Skin epidermis (tissue), 12 donors: ENCODE measurements around the gene DNAJC5.
"Not testable (repeated sequence)": the region's sequence is repeated elsewhere in the genome, so short reads cannot be mapped to it uniquely, and the experiment has no call there.

ENCODE experiments used
- H3K27ac ChIP-seq, 21 experiments: fragments of 200-600 bp; sonication (generic) in 11 of 21; one replicate each; pipeline ENCODE4 v1.5.0; 2020; ENCODE audit warnings: mild to moderate bottlenecking in 3 of 21, inconsistent platforms in 2 of 21, moderate library complexity in 2 of 21
- H3K4me3 ChIP-seq, 7 experiments: fragments of 200-600 bp; sonication (generic) in 2 of 7; one replicate each; pipeline ENCODE4 v1.5.0; 2020; ENCODE audit warnings: inconsistent platforms in 2 of 7, mild to moderate bottlenecking in 2 of 7, moderate library complexity in 1 of 7

The DNAJC5 gene

DNA sequence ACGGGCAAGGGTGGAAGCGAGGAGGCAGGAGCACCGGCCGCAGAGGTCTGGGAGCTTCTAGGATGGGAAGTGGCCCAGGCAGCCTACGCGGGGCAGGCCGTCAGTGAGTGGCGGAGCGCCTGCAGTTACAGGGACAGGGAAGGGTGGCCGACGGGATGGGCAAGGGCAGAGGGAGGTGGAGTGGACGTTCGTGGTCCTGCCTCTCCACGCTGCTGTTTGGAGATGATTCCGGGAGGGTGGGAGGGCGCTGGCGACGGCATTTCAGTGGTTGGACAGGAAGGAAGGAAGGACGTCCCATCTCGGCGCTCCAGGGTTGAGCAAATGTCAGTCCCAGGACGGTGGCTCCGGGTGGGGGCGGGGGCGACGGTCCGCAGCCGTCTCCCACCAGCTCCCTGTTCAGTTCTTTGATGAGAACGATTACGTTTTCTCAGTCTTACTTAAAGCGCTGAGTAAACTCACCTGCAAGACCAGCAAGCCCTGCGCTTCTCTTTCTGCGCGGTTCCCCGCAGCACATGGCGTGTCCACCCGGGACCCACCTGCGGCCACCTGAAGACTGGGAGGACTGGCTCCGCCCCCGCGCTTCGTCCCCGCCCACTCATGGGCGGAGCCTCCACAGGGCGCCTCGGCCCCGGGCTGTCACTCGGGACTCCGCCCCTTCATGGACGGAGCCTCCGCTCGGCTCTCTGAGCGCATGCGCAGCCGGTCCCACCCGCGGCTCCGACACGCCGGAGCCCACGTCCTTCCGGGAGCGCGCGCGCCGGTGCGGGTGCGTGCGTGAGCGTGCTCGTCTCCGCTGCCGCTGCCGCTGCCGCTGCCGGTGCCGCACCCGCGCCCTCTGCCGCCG is at the start of gene DNAJC5:
TSS of gene DNAJC5 (plus strand) at position 769 of the 844 bp plus-strand sequence. CDS start 33,220 bp downstream, outside the sequence.
- peak within 1 kb of the TSS; percentile 71 to 95 (median 90) for H3K27ac ChIP-seq

GRCh38 chr20:63846128-63846771 is 48.7 kb upstream of the DNAJC5 start:
- H3K27ac ChIP-seq, result peak overlapping the region in 6 of 21 experiments; percentile 3 to 45 (median 20)
- no peak overlapping the region for H3K4me3 ChIP-seq

More for the DNA sequence above, at the start of gene DNAJC5:
- peak within 1 kb of the TSS; percentile 38 to 79 (median 70) for H3K4me3 ChIP-seq

GRCh38 chr20:63846888-63847236 is 48.1 kb upstream of the DNAJC5 start:
- Histone ChIP-seq H3K4me3 (no peak overlapping the region), H3K27ac (peak overlapping the region in 6 of 21 experiments; percentile 3 to 57 (median 33))

GRCh38 chr20:63847237-63848002 is 47.5 kb upstream of the DNAJC5 start:
- Histone ChIP-seq H3K4me3 (no peak overlapping the region), H3K27ac (peak overlapping the region in 15 of 21 experiments; percentile 3 to 77 (median 44))

- H3K27ac ChIP-seq, result peak overlapping the region in 16 of 21 experiments; percentile 3 to 77 (median 45)
- no peak overlapping the region for H3K4me3 ChIP-seq
Observed at GRCh38 chr20:63848003-63848911, 46.7 kb upstream of the DNAJC5 start.

- Histone ChIP-seq H3K27ac (peak overlapping the region in 2 of 21 experiments; percentile 16 to 29), H3K4me3 (no peak overlapping the region)
Observed at GRCh38 chr20:63850689-63851547, 44.0 kb upstream of the DNAJC5 start.

DNA sequence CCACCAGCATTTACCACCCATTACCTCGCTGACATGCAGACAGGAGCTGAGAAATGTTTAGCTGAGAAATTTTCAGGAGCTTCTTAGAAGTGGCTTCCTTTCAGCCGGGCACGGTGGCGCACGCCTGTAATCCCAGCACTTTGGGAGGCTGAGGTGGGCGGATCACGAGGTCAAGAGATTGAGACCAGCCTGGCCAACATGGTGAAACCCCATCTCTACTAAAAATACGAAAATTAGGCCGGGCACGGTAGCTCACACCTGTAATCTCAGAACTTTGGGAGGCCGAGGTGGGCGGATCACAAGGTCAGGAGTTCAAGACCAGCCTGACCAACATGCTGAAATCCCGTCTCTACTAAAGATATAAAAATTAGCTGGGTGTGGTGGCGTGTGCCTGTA is 43.4 kb upstream of the DNAJC5 start:
- peak overlapping the region in 2 of 21 experiments; percentile 16 to 29 for H3K27ac ChIP-seq
- not testable (repeated sequence) for H3K4me3 ChIP-seq

DNA sequence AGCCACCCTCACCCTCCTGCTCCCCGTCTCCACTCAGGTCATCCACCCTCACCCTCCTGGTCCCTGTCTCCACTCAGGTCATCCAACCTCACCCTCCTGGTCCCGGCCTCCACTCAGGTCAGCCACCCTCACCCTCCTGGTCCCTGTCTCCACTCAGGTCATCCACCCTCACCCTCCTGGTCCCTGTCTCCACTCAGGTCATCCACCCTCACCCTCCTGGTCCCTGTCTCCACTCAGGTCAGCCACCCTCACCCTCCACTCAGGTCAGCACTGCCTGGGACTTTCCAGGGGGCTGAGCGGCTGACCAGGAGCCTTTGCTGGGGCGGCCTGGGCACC is 41.2 kb upstream of the DNAJC5 start:
- not testable (repeated sequence) for H3K4me3 ChIP-seq
- H3K27ac ChIP-seq, result peak overlapping the region in 20 of 21 experiments; percentile 34 to 89 (median 76)

GRCh38 chr20:63854069-63854765 is 40.7 kb upstream of the DNAJC5 start:
- Histone ChIP-seq H3K4me3 (peak overlapping the region in 2 of 7 experiments; percentile 4 to 8), H3K27ac (peak overlapping the region in 20 of 21 experiments; percentile 34 to 89 (median 76))

DNA sequence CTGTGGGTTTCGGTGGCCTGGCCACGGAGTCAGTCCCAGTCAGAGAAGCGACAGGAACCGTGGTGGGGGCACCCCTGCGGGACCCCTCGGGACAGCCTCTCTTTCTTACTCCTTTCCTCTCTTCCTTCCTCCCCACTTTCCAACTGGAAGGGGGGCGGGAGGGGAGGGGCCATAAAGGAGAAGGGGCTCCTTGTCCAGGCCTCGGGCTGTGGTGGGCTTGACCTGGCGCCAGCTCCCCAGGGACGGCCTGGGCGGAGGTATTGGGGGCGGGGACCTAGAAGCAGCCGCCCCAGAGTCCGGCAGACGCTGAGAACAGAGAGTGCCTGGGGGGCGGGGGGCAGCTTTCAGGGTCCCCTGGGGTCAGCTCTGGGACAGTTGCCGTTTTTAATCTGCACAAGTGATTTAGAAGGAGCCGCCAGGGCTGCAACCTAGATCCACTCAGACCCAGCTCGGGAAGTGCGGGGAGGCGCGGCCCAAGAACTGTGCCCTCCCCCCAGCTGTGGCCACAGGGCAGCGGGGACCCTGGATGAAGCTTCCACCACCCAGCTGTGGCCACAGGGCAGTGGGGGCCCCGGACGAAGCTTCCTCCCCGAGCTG is 40.1 kb upstream of the DNAJC5 start:
- Histone ChIP-seq H3K27ac (peak overlapping the region in 20 of 21 experiments; percentile 34 to 89 (median 76)), H3K4me3 (peak overlapping the region in 2 of 7 experiments; percentile 4 to 8)

- Histone ChIP-seq H3K27ac (peak overlapping the region in 16 of 21 experiments; percentile 64 to 89 (median 77)), H3K4me3 (peak overlapping the region in 1 of 7 experiments; percentile 8)
Observed at GRCh38 chr20:63855363-63856097, 39.4 kb upstream of the DNAJC5 start.

GRCh38 chr20:63856098-63856511 is 38.8 kb upstream of the DNAJC5 start:
- Histone ChIP-seq H3K4me3 (no peak overlapping the region), H3K27ac (peak overlapping the region in 1 of 21 experiments; percentile 6)

DNA sequence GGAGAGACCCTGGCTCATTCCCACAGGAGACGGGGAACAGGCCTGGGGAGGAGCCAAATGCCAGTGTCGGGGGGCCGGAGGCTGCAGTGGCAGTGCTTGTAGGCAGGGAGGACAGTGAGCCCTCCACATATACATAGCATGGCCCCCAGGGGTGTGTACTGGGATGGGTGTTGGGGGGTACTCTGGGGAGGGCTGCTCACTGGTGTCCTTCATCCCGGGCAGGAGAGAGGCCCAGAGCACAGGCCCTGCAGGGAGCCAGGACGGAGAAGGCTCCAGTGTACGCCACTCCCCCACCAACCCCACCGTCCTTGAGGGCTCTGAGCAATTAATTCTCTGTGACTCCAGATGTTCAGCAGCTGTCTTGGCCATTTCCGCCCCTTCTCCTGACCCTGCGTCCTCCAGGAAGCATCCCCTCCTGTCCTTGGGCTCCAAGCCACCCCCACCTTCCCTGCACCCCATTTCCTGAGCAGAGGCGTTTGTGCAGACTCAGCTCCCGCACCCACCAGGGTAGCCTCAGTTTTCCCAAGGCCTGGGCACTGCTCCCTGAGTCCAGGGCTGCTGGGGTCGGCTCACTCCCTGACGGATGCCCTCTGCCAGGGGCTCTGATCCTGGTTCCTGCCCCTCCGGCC is 37.0 kb upstream of the DNAJC5 start:
- Histone ChIP-seq H3K4me3 (no peak overlapping the region), H3K27ac (peak overlapping the region in 16 of 21 experiments; percentile 2 to 78 (median 61))

DNA sequence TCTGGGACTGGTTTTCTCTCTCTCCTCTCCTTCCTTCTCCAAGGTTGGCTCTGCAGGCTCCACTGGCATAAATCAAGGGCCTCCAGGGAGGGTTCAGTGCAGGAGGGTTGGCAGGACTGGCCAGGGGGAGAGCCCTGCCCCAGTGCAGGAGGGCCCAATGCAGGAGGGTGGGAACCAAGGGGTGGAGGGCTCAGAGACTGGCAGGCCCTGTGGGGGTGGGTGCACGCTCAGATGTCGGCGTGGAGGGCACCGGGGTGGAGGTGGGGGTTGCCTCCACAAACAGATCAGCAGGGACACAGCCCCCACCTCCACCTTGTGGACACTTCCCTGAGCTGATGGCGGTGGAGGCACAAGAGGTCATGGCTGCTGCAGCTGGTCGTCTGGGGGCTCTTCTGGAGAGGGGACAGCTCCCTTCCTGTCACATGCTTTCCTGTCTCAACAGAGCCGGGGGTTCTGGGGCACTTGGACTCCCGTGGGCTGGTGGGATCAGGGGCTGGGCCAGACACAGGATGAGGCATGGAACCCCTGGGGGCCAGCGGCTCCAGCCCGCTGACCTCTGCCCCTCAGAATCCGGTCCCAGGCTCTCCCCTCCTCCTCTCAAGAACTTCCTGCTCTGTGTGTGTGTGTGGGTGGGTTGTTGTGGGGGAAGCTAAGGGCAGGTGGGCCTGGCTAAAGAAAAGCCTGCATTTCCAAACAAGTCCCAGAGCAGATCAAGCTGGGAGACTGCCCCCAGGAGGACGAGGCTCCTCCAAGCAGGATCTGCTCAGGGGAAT is 36.3 kb upstream of the DNAJC5 start:
- peak overlapping the region in 18 of 21 experiments; percentile 5 to 78 (median 56) for H3K27ac ChIP-seq
- H3K4me3 ChIP-seq, result no peak overlapping the region

- no peak overlapping the region for H3K4me3 ChIP-seq
- peak overlapping the region in 18 of 21 experiments; percentile 5 to 78 (median 54) for H3K27ac ChIP-seq
Observed at GRCh38 chr20:63859166-63859699, 35.7 kb upstream of the DNAJC5 start.
